GM21737 (cell line): ENCODE results near the gene JADE1.

Source experiments
- ATAC-seq: cut with Tn5 transposase; IDR thresholded peaks from one replicate; pipeline ENCODE4 v1.9.1; 2021; ENCODE audit warnings: mild to moderate bottlenecking, moderate library complexity; ENCODE audit not compliant: unreplicated experiment

Gene JADE1

GRCh38 chr4:128840711-128841318, 31.3 kb downstream of the JADE1 start:
- no peak for ATAC-seq

- ATAC-seq: no peak
These were observed 31.9 kb downstream of the JADE1 start for GRCh38 chr4:128841402-128841801.

- no peak for ATAC-seq
These were observed 35.4 kb downstream of the JADE1 start for GRCh38 chr4:128844931-128845330.

DNA sequence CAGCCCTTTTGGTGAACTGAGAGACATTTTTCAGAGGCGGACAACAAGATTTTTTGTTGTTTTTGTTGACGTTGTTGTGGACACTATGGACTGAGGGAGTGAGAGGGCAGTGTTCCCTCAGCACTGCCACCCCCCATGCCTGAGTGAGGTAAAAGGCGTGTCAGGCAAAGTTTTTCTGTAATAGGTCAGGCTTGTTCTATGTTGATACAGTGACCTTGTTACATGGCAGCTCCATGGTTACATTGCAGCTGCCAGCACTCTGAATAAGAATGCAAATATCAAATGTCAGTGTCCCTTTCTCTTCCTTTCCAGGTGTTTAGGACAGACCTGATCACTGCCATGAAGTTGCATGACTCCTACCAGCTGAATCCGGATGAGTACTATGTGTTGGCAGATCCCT, 36.6 kb downstream of the JADE1 start:
- ATAC-seq: no peak

GRCh38 chr4:128847082-128847724, 37.7 kb downstream of the JADE1 start:
- ATAC-seq: no peak

- no peak for ATAC-seq
These were observed 39.0 kb downstream of the JADE1 start for GRCh38 chr4:128848461-128848860.

- ATAC-seq: no peak
These were observed 40.8 kb downstream of the JADE1 start for GRCh38 chr4:128850252-128850651.

DNA sequence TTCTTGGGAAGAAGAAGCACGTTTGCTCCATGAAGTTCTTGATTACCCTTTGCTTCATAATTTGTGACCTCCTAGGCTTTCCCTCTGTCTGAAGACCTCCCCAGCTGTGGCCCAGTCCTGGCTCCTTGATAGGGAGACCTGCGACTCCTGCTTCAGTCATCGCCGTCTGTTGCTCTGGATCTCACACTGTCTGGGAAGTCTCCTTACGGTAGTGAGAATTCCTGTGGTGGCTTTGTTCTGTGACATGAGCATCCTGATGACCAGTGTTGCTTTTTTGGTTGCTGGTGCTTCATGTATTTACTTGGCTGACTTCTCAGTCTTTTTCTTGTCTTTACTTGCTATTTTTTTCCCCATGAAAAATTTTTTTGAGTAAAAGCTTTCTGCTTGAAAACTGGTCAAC, 44.2 kb downstream of the JADE1 start:
- ATAC-seq: no peak

DNA sequence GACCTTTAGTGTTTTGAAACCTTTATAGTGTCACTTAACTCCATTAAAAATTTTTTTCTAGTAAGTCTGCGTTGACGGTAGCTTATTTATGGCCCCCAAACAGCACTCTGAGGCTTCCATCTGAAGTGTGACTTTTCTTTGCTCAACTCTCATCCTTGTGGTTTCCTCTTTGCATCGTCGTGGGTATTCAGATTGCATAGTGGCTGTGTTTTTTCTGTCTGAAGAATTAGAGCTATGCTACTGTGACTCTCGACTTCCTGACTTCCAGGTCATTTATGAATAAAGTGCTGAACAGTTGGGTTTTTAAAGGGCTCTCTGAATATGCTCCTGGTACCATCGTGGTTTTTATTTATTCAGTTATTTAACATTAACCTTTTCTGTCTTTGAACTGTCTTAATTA, 44.9 kb downstream of the JADE1 start:
- ATAC-seq: peak; percentile 71

DNA sequence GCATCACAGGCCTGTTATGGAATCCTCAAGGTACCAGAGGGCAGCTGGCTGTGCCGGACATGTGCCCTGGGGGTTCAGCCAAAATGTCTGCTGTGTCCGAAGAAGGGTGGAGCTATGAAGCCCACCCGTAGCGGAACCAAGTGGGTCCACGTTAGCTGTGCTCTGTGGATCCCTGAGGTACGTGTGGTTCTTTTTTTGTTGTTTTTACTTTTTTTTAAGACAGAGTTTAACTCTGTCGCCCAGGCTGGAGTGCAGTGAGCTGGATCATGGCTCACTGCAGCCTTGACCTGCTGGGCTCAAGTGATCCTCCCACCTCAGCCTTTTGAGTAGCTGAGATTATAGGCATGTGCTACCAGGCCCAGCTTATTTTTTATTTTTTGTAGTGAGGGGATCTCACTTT, 46.1 kb downstream of the JADE1 start:
- no peak for ATAC-seq

- no peak for ATAC-seq
These were observed 46.7 kb downstream of the JADE1 start for GRCh38 chr4:128856246-128856645.

- ATAC-seq: no peak
These were observed 49.6 kb downstream of the JADE1 start for GRCh38 chr4:128858879-128859671.

- ATAC-seq: no peak
These were observed 50.6 kb downstream of the JADE1 start for GRCh38 chr4:128859887-128860677.

DNA sequence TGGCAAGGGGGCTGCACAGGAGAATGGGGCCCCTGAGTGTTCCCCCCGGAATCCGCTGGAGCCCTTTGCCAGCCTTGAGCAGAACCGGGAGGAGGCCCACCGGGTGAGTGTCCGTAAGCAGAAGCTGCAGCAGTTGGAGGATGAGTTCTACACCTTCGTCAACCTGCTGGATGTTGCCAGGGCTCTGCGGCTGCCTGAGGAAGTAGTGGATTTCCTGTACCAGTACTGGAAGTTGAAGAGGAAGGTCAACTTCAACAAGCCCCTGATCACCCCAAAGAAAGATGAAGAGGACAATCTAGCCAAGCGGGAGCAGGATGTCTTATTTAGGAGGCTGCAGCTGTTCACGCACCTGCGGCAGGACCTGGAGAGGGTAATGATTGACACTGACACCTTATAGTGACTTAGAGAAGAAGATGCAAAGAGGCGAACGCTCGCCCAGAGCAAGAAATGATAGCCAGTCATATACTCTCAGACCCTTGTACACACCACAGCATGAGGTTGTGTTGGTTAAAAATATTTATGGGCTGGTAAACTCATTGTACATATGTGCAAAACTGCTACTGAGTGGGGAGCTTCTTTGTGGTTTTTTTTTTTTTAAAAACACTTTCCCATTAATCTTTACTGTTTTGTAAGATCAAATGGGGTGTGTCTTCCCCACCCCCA, 52.5 kb downstream of the JADE1 start:
- peak; percentile 18 for ATAC-seq

- ATAC-seq: peak; percentile 48
These were observed 53.3 kb downstream of the JADE1 start for GRCh38 chr4:128862608-128863311.

- no peak for ATAC-seq
These were observed 54.0 kb downstream of the JADE1 start for GRCh38 chr4:128863312-128864075.

- ATAC-seq: no peak
These were observed 55.6 kb downstream of the JADE1 start for GRCh38 chr4:128865132-128865531.

DNA sequence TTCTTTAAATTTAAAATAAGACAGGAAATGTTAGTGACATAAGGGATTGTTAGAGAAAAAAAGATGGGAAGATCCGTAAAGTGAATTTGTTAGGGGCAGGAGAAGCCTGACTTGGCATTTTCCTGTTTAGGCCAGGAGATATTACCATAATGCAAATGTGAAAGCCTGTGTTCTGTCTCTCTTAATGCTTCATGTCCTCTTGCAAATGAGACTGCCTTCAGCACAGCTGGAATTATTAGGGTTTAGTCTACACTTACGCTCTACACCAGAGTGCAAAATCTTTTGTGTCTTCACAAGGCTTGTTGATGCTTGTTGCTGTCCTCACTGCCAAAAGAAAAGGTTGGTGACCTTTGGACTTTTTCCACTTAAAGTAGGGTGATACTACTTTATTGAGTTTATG, 56.8 kb downstream of the JADE1 start:
- no peak for ATAC-seq

DNA sequence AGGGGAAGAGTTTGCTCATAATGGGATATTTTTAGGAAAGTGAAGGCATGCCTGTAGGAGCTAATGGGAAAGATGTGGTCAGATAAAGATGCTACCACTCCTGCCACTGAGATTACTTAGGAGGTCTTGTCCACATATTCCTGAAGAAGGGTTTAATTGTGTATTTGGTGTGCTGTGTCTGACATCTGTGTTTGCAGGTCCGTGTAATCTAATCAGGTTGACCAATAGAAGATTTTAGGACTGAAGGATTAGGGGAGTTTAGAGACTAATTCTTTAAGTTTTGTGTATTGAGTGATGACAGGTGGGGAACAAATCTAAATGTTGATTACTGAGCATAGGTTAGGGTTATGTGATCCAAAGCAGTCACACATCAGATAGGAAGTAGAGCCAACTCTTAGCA, 57.2 kb downstream of the JADE1 start:
- no peak for ATAC-seq
